CD4-positive, alpha-beta T cell (primary cell): ENCODE data around the gene CATSPERE. TPM values are rescaled to one million over a fixed set of nuclear protein-coding genes. Genes with fewer than 3 reads are reported as not detected.
A peak's percentile ranks its signal among the peaks of the same experiment; 100 is the strongest.

Source experiments
- ATAC-seq: fragments of 200-7000 bp; cut with Tn5 transposase; one replicate; pipeline ENCODE4 v1.10.0; 2022; ENCODE audit warnings: mild to moderate bottlenecking; ENCODE audit not compliant: poor library complexity
- CTCF ChIA-PET: fragments of 350-600 bp; sonication (Branson Sonifier 250); formaldehyde crosslinking; loops from one replicate; lab custom pipeline; 2021; ENCODE audit warnings: antibody characterized with exemption, inconsistent platforms; lab: Charles Lee
- POLR2A ChIA-PET: fragments of 350-600 bp; sonication (Branson Sonifier 250); formaldehyde crosslinking; loops from one replicate; lab custom pipeline; 2021; ENCODE audit warnings: antibody characterized with exemption, inconsistent platforms; lab: Charles Lee
- DNase-seq, 14 experiments: peaks; one replicate each; pipeline ENCODE4 v3.0.0-alpha.2; 2013 to 2020; ENCODE audit warnings: mixed read lengths in 2 of 14
- H3K27ac ChIP-seq, 2 donors: one replicate each; pipeline versions ENCODE4 v1.5.1 to v1.7.0; 2013; ENCODE audit warnings: low read length in 2 of 2, low read depth in 1 of 2, mild to moderate bottlenecking in 1 of 2
- H3K27me3 ChIP-seq, 2 experiments: 1 replicate in 1 of 2; 2 replicates in 1 of 2; pipeline versions ENCODE4 v1.6.1 to v1.7.0; 2013; ENCODE audit warnings: low read length in 2 of 2, control low read depth in 1 of 2, mild to moderate bottlenecking in 1 of 2, moderate library complexity in 1 of 2; ENCODE audit not compliant: insufficient read depth in 2 of 2, control insufficient read depth in 1 of 2
- H3K36me3 ChIP-seq: one replicate; pipeline ENCODE4 v1.6.1; 2013; ENCODE audit warnings: low read length, control low read depth; ENCODE audit not compliant: insufficient read depth
- H3K4me1 ChIP-seq: one replicate; pipeline ENCODE4 v1.6.1; 2013; ENCODE audit warnings: low read length, control low read depth; ENCODE audit not compliant: insufficient read depth
- H3K4me3 ChIP-seq: one replicate; pipeline ENCODE4 v1.5.1; 2013; ENCODE audit warnings: mild to moderate bottlenecking, low read length, moderate library complexity
- H3K9me3 ChIP-seq, 2 experiments: 1 replicate in 1 of 2; 2 replicates in 1 of 2; pipeline versions ENCODE4 v1.6.1 to v1.7.0; 2013; ENCODE audit warnings: low read length in 2 of 2, mild to moderate bottlenecking in 2 of 2, control low read depth in 1 of 2, moderate library complexity in 1 of 2; ENCODE audit not compliant: control insufficient read depth in 1 of 2, insufficient read depth in 1 of 2
- H3K27ac Mint-ChIP-seq: one replicate; pipeline ENCODE4 v1.8.0; 2020; ENCODE audit warnings: mixed read lengths
- H3K27me3 Mint-ChIP-seq: one replicate; pipeline ENCODE4 v1.8.0; 2021; ENCODE audit warnings: mixed read lengths
- H3K36me3 Mint-ChIP-seq: one replicate; pipeline ENCODE4 v1.8.0; 2021; ENCODE audit warnings: low read depth, mixed read lengths
- H3K4me1 Mint-ChIP-seq: one replicate; pipeline ENCODE4 v1.8.0; 2021; ENCODE audit warnings: low read depth, mixed read lengths
- H3K4me3 Mint-ChIP-seq: one replicate; pipeline ENCODE4 v1.8.0; 2020; ENCODE audit warnings: mild to moderate bottlenecking, mixed read lengths
- H3K9me3 Mint-ChIP-seq: one replicate; pipeline ENCODE4 v1.8.0; 2020; ENCODE audit warnings: mixed read lengths
- CTCF ChIP-seq: fragments of 200-600 bp; IDR thresholded peaks from one replicate; pipeline ENCODE4 v1.8.0; 2022; ENCODE audit warnings: antibody characterized with exemption, mild to moderate bottlenecking
- intact Hi-C, 2 experiments: fragments of 100-400 bp; cut with DNase I in 1 of 2; cut with micrococcal nuclease in 1 of 2; formaldehyde crosslinking; loops; one replicate each; pipeline versions ENCODE4 v1.15.1 to v1.9.0; 2023 to 2025; cut with DNase I, micrococcal nuclease
- total RNA-seq, 174 experiments: library from RNA in 2 of 174; stranded (reverse) in 2 of 174; gene quantifications; one replicate each; pipeline ENCODE4 v1.2.3 and lab custom pipeline; 2021 to 2026

CATSPERE gene
- total RNA-seq, 2 experiments from 2014 or later: 0.91 to 1.4 TPM

GRCh38 chr1:244450597-244451538 lies 10.2 kb upstream of the CATSPERE start:
- POLR2A ChIA-PET: interaction anchor here (0.7 to 3.7 kb wide), 14 partner anchors 8 to 1196 kb away, joined by 3 to 36 read pairs (median 6); partner anchors contain the start of genes CATSPERE, CEP170, DESI2 and HNRNPU
- peak; percentile 33 for ATAC-seq
- H3K4me3 Mint-ChIP-seq: peak overlapping the region; percentile 93

GRCh38 chr1:244451539-244451950 lies 9.5 kb upstream of the CATSPERE start, which contains the start of gene ADSS2:
TSS of gene ADSS2 (minus strand) at chr1:244451909. CDS start at chr1:244451817, 92 bp downstream.
- no peaks in the 10 kb centered on the region for H3K27me3 ChIP-seq
- Mint-ChIP-seq H3K9me3 (peaks cover 2% of the 10 kb centered on the region), H3K27me3 (no peaks in the 10 kb centered on the region), H3K4me3 (peak within 1 kb of the TSS; percentile 93), H3K36me3 (peaks cover 27% of the 10 kb centered on the region), H3K27ac (peak within 1 kb of the TSS; percentile 98), H3K4me1 (peaks cover 49% of the 10 kb centered on the region)
- peaks cover 15% of the 10 kb centered on the region for H3K4me1 ChIP-seq
- peak within 1 kb of the TSS; percentile 93 to 96 for H3K27ac ChIP-seq
- DNase-seq (no peak), ATAC-seq (peak; percentile 35)
- ChIA-PET CTCF (no interaction called here), POLR2A (interaction anchor here (0.7 to 3.7 kb wide), 14 partner anchors 9 to 1197 kb away, joined by 3 to 36 read pairs (median 6); partner anchors contain the start of genes CATSPERE, CEP170, DESI2 and HNRNPU)
- H3K4me3 ChIP-seq: peak within 1 kb of the TSS; percentile 86
- H3K36me3 ChIP-seq: peaks cover 8% of the 10 kb centered on the region
- H3K9me3 ChIP-seq: no peaks in the 10 kb centered on the region
- intact Hi-C loops: loop anchor here (2.0 to 10.0 kb wide), 11 partner anchors 124 to 1199 kb away; partner anchors contain the start of genes HNRNPU (in 2 of the 2), CEP170 (in 1 of the 2), COX20 (in 1 of the 2) and DESI2 (in 1 of the 2)
- no peak for TF ChIP-seq CTCF

More at GRCh38 chr1:244450597-244451538, 10.2 kb upstream of the CATSPERE start:
- Mint-ChIP-seq H3K27me3 (no peaks in the 10 kb centered on the region), H3K36me3 (peaks cover 32% of the 10 kb centered on the region), H3K4me1 (peaks cover 55% of the 10 kb centered on the region), H3K27ac (peak overlapping the region; percentile 98), H3K9me3 (peaks cover 2% of the 10 kb centered on the region)
- no peaks in the 10 kb centered on the region for H3K9me3 ChIP-seq
- peaks cover 15% of the 10 kb centered on the region for H3K4me1 ChIP-seq
- CTCF ChIA-PET: no interaction called here
- H3K27ac ChIP-seq: peak overlapping the region; percentile 93 to 96
- peak overlapping the region; percentile 86 for H3K4me3 ChIP-seq
- no peaks in the 10 kb centered on the region for H3K27me3 ChIP-seq
- intact Hi-C loops: loop anchor here (1.0 to 10.0 kb wide), 12 partner anchors 124 to 1199 kb away; partner anchors contain the start of genes HNRNPU (in 2 of the 2), CEP170 (in 1 of the 2), COX20 (in 1 of the 2) and DESI2 (in 1 of the 2)
- TF ChIP-seq CTCF: no peak
- H3K36me3 ChIP-seq: peaks cover 8% of the 10 kb centered on the region
- DNase-seq: peak; percentile 42 to 80 (median 58)
